Kidney (tissue), 14 donors: ENCODE measurements around the gene PFKP. TPM values are rescaled to one million over a fixed set of nuclear protein-coding genes. Genes with fewer than 3 reads are reported as not detected.

ENCODE experiments used
- DNase-seq, 5 donors: peaks; one replicate each; pipeline ENCODE4 v3.0.0-alpha.2; 2013 to 2020
- FAIRE-seq: peaks from 2 replicates; lab custom pipeline; 2012; peaks lifted over from hg19 to GRCh38; lab: Jason Lieb, UNC
- H3K27ac ChIP-seq, 2 donors: one replicate each; pipeline ENCODE4 v1.7.0; 2013; ENCODE audit warnings: low read depth in 2 of 2, low read length in 2 of 2, inconsistent platforms in 1 of 2
- H3K27me3 ChIP-seq: one replicate; pipeline ENCODE4 v1.7.1; 2013; ENCODE audit warnings: low read length, inconsistent platforms; ENCODE audit not compliant: control insufficient read depth, insufficient read depth
- H3K36me3 ChIP-seq, 3 donors: one replicate each; pipeline versions ENCODE4 v1.7.0 to v1.7.1; 2013; ENCODE audit warnings: low read length in 3 of 3, control low read depth in 1 of 3, inconsistent platforms in 1 of 3; ENCODE audit not compliant: insufficient read depth in 3 of 3, control insufficient read depth in 2 of 3
- H3K4me1 ChIP-seq, 3 donors: one replicate each; pipeline versions ENCODE4 v1.7.0 to v1.7.1; 2013; ENCODE audit warnings: low read length in 3 of 3, inconsistent platforms in 1 of 3, low read depth in 1 of 3; ENCODE audit not compliant: control insufficient read depth in 2 of 3, insufficient read depth in 2 of 3
- H3K4me3 ChIP-seq, 3 donors: one replicate each; pipeline versions ENCODE4 v1.7.0 to v1.8.1; 2013; ENCODE audit warnings: low read length in 3 of 3, control low read depth in 1 of 3, inconsistent platforms in 1 of 3
- H3K9ac ChIP-seq, 3 donors: one replicate each; pipeline versions ENCODE4 v1.7.0 to v1.7.1; 2013; ENCODE audit warnings: low read length in 3 of 3, control low read depth in 1 of 3, inconsistent platforms in 1 of 3
- H3K9me3 ChIP-seq, 3 donors: one replicate each; pipeline versions ENCODE4 v1.7.0 to v1.7.1; 2013; ENCODE audit warnings: low read length in 3 of 3, control low read depth in 1 of 3, inconsistent platforms in 1 of 3; ENCODE audit not compliant: control insufficient read depth in 2 of 3, insufficient read depth in 1 of 3
- intact Hi-C: fragments of 100-400 bp; cut with DNase I; formaldehyde crosslinking; loops from one replicate; pipeline ENCODE4 v1.11.1; 2022
- polyA plus RNA-seq: library from polyadenylated mRNA; stranded (reverse); fragments of 350-450 nt; fragmentation: Illumina TruSeq; extraction: RNeasy Lipid Tissue Mini Kit (QIAGEN cat#74804); gene quantifications from one replicate; pipeline ENCODE4 v1.2.3, GENCODE V29; 2014; ENCODE audit warnings: low read depth, low replicate concordance; ENCODE audit not compliant: insufficient read depth
- total RNA-seq: library from RNA; stranded (reverse); fragmentation: NEBNext Ultra II Directional; extraction: Animal tissue kit (Norgen Biotek cat#: 25700); gene quantifications from one replicate; pipeline ENCODE4 v1.2.1, GENCODE V29; 2021
- TF ChIP-seq, protein P1 (sequence below): IDR thresholded peaks from 3 replicates; pipeline ENCODE4 v1.5.1; 2012; ENCODE audit warnings: mild to moderate bottlenecking, moderate library complexity, borderline replicate concordance; ENCODE audit not compliant: insufficient read depth; ENCODE audit errors: extremely low read depth
- donor health status: control.
- donor health status: control.
- donor health status: control.
- donor health status: control.
- donor health status: control.
- donor health status: DM: yes; HTN: yes; CAD: no.
- donor health status: Normal renal cell carcinoma (clear cell type).

PFKP gene
- total and polyA plus RNA-seq, 2 donors from 2014 or later: 51.2 to 139 TPM

DNA sequence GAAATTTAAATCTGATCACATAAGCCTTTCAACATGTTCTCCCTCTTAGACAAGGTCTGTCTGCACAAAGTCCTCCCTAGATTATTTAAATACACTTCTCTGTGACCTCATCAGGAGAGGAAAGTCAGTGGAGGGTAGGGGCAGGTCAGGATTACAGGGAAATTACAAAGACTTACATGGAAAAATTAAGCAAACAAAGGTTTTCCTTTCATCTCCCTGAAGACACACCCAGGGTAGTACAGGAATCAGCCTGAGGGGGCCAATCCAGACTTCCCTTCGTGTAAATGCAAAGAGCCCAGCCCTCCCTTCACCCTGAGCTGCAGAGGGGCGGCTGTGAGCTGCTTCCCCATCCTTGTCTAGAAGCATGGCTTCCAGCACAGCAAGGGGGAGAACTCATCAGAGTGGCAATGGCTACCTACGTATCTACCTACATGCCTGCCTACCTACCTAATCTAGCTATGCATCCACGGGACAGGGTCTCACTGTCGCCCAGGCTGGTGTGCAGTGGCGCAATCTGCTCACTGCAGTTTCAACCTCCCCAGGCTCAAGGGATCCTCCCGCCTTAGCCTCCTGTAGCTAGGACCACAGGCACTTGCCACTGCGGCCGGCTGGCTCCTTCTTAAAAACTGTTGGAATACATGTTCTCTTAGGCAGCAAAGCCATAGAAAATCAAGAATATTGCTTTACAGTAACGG is 72.0 kb downstream of the PFKP start:
- no peak overlapping the region for H3K4me3 ChIP-seq
- H3K9me3 ChIP-seq: no peaks in the 10 kb centered on the region
- H3K27me3 ChIP-seq: no peaks in the 10 kb centered on the region
- no peak for DNase-seq
- TF ChIP-seq, protein P1, sequence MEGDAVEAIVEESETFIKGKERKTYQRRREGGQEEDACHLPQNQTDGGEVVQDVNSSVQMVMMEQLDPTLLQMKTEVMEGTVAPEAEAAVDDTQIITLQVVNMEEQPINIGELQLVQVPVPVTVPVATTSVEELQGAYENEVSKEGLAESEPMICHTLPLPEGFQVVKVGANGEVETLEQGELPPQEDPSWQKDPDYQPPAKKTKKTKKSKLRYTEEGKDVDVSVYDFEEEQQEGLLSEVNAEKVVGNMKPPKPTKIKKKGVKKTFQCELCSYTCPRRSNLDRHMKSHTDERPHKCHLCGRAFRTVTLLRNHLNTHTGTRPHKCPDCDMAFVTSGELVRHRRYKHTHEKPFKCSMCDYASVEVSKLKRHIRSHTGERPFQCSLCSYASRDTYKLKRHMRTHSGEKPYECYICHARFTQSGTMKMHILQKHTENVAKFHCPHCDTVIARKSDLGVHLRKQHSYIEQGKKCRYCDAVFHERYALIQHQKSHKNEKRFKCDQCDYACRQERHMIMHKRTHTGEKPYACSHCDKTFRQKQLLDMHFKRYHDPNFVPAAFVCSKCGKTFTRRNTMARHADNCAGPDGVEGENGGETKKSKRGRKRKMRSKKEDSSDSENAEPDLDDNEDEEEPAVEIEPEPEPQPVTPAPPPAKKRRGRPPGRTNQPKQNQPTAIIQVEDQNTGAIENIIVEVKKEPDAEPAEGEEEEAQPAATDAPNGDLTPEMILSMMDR: no peak
- intact Hi-C loops: no loop called here
- H3K4me1 ChIP-seq: no peaks in the 10 kb centered on the region
- no peak overlapping the region for H3K9ac ChIP-seq
- no peak overlapping the region for H3K27ac ChIP-seq
- no peak for FAIRE-seq
- H3K36me3 ChIP-seq: peaks cover 0 to 77% (median 49%) of the 10 kb centered on the region in 3 donors

DNA sequence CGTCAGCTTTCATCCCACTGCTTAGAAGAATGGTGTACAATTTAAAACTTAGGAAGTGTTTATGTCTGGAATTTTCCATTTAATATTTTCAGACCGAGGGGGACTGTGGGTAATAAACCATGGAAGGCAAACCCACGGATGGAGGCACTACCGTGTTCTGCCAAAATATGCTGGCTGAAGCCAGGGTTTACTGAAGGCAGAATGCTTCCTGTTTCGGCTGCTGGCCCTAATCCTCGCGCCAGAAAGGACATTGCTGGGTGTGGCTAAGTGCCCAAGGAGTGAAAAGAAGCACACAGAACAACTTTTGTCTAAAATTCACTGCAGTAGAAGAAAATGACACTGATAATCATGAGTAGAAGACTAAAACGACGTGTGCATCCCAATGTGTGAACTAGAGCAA is 72.9 kb downstream of the PFKP start:
- no peak overlapping the region for H3K9ac ChIP-seq
- TF ChIP-seq, protein P1: no peak
- FAIRE-seq: no peak
- no peaks in the 10 kb centered on the region for H3K4me1 ChIP-seq
- H3K4me3 ChIP-seq: no peak overlapping the region
- DNase-seq: no peak
- intact Hi-C loops: no loop called here
- peaks cover 0 to 78% (median 48%) of the 10 kb centered on the region in 3 donors for H3K36me3 ChIP-seq
- H3K9me3 ChIP-seq: no peaks in the 10 kb centered on the region
- no peak overlapping the region for H3K27ac ChIP-seq
- no peaks in the 10 kb centered on the region for H3K27me3 ChIP-seq

DNA sequence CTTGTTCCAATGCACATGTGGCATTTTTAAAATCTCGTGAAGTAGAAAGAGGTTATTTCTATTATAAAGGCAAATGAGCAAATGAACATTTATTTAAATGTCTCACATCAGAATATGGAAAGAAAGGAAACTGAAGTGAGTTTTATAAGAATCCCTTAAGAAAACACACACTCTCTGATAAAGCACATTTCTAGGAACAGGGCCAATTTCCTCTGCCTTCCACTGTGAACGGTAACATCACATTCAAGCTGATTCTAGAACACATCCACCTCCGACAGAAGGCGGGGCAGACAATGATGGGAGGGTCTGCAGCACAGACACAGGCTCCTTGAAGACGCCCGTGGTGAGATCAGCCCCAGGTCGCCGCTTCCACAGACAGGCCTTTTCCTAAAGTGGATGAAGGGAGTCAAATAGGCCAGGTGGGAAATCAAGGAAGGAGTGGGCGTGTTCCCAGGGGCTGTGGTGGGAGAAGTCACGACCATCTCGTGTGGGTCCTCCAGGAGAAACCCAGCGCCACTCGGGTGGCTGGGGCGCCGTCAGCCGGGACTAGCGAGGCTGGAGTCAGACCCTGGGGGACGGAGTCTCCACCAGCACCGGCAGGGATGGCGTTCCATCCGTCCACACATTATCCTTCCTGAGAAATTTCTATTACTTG is 74.1 kb downstream of the PFKP start:
- no peak for FAIRE-seq
- TF ChIP-seq, protein P1: no peak
- Histone ChIP-seq H3K4me3 (no peak overlapping the region), H3K4me1 (no peaks in the 10 kb centered on the region), H3K9me3 (no peaks in the 10 kb centered on the region), H3K27me3 (no peaks in the 10 kb centered on the region), H3K9ac (no peak overlapping the region), H3K27ac (no peak overlapping the region), H3K36me3 (peaks cover 0 to 80% (median 47%) of the 10 kb centered on the region in 3 donors)
- DNase-seq: peak in 2 of 5 donors; percentile 24 to 61
- intact Hi-C loops: no loop called here
